Colonic mucosa (tissue), 4 donors: Measurements from ENCODE around the gene DNM3. TPM values are rescaled to one million over a fixed set of nuclear protein-coding genes. Genes with fewer than 3 reads are reported as not detected.

ENCODE experiments used
- DNase-seq: peaks from one replicate; pipeline ENCODE4 v3.0.0-alpha.2; 2020
- H3K27ac ChIP-seq: fragments of 200-600 bp; one replicate; pipeline ENCODE4 v1.8.0; 2021
- H3K27me3 ChIP-seq: fragments of 200-600 bp; one replicate; pipeline ENCODE4 v1.8.0; 2021
- H3K36me3 ChIP-seq: fragments of 200-600 bp; one replicate; pipeline ENCODE4 v1.8.0; 2021
- H3K4me1 ChIP-seq: fragments of 200-600 bp; one replicate; pipeline ENCODE4 v1.8.0; 2021; ENCODE audit warnings: mild to moderate bottlenecking
- H3K4me3 ChIP-seq: fragments of 200-600 bp; one replicate; pipeline ENCODE4 v1.8.0; 2021
- H3K9ac ChIP-seq, 2 donors: one replicate each; pipeline ENCODE4 v1.7.0; 2013; ENCODE audit warnings: control low read depth in 2 of 2, low read depth in 2 of 2, low read length in 2 of 2
- H3K9me3 ChIP-seq: fragments of 200-600 bp; one replicate; pipeline ENCODE4 v1.8.0; 2021
- intact Hi-C: fragments of 100-400 bp; cut with DNase I; formaldehyde crosslinking; loops from one replicate; pipeline ENCODE4 v1.14.1; 2022
- total RNA-seq, 2 donors: library from RNA; stranded (reverse); fragmentation: NEBNext Ultra II Directional in 1 of 2; extraction: Animal tissue kit (Norgen Biotek cat#: 25700) in 1 of 2; gene quantifications; one replicate each; pipeline ENCODE4 v1.2.1, GENCODE V29; 2021
- TF ChIP-seq, protein P1 (sequence below): fragments of 200-600 bp; IDR thresholded peaks from one replicate; pipeline ENCODE4 v1.8.0; 2022; ENCODE audit warnings: antibody characterized with exemption, mild to moderate bottlenecking
- donor health status: healthy.
- donor health status: DM: no; HTN: no; CAD: no.
- donor health status: DM: no; HTN: no; CAD: no.

DNM3 gene
- total RNA-seq, 2 donors from 2014 or later: 1.7 to 2.6 TPM

DNA sequence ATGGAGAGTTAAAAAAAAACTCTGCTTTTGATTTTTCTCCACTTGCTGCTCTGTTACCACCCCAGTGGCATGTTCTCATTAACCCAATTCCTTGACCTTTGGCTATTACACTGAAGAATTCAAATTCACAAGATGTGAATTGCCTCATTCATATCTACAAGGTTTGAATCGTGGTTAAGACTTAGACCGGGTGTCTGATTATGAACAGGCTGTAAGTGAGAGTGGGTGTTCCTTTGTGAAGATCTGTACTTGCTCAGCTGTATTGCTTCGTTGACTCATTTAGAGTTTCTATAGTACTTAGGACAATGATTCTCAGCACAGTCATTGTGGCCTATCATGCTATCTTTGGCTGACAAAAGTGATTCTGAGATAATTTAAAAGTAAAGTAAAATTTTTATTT, 36.4 kb downstream of the DNM3 start:
- intact Hi-C loops: no loop called here
- no peak overlapping the region for H3K27ac ChIP-seq
- no peak for DNase-seq

DNA sequence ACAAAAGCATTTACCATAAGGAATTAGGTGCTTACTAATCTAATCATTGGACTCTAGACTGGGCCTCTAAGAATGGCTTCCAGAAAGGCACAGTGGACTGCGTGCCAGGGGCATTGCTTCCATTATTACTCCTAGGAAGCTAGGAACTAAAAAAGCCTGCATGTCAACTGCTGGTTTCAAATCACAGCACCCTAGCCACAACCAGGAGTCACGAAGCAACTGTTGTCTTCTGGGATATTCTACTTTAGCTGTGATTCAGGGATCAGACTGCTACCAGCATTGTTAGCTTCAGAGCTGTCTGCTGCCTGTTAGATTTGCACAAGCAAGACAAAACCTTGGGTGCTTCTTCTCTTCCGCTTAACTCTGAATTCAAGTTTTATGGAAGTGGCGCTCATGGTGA, 38.3 kb downstream of the DNM3 start:
- no peaks in the 10 kb centered on the region for H3K4me1 ChIP-seq
- DNase-seq: no peak
- H3K9ac ChIP-seq: no peak overlapping the region
- H3K4me3 ChIP-seq: no peak overlapping the region
- intact Hi-C loops: no loop called here
- TF ChIP-seq, protein P1, sequence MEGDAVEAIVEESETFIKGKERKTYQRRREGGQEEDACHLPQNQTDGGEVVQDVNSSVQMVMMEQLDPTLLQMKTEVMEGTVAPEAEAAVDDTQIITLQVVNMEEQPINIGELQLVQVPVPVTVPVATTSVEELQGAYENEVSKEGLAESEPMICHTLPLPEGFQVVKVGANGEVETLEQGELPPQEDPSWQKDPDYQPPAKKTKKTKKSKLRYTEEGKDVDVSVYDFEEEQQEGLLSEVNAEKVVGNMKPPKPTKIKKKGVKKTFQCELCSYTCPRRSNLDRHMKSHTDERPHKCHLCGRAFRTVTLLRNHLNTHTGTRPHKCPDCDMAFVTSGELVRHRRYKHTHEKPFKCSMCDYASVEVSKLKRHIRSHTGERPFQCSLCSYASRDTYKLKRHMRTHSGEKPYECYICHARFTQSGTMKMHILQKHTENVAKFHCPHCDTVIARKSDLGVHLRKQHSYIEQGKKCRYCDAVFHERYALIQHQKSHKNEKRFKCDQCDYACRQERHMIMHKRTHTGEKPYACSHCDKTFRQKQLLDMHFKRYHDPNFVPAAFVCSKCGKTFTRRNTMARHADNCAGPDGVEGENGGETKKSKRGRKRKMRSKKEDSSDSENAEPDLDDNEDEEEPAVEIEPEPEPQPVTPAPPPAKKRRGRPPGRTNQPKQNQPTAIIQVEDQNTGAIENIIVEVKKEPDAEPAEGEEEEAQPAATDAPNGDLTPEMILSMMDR: no peak
- H3K27me3 ChIP-seq: no peaks in the 10 kb centered on the region
- no peaks in the 10 kb centered on the region for H3K36me3 ChIP-seq
- no peaks in the 10 kb centered on the region for H3K9me3 ChIP-seq
- H3K27ac ChIP-seq: no peak overlapping the region

More for the DNA sequence above, 36.4 kb downstream of the DNM3 start:
- Histone ChIP-seq H3K27me3 (no peaks in the 10 kb centered on the region), H3K4me3 (no peak overlapping the region), H3K36me3 (no peaks in the 10 kb centered on the region), H3K4me1 (no peaks in the 10 kb centered on the region), H3K9ac (no peak overlapping the region), H3K9me3 (no peaks in the 10 kb centered on the region)
- TF ChIP-seq, protein P1: no peak

GRCh38 chr1:171881442-171881841, 40.1 kb downstream of the DNM3 start:
- TF ChIP-seq, protein P1: no peak
- H3K36me3 ChIP-seq: no peaks in the 10 kb centered on the region
- no peak overlapping the region for H3K4me3 ChIP-seq
- no peaks in the 10 kb centered on the region for H3K9me3 ChIP-seq
- H3K9ac ChIP-seq: no peak overlapping the region
- DNase-seq: peak; percentile 47
- H3K27ac ChIP-seq: no peak overlapping the region
- H3K27me3 ChIP-seq: no peaks in the 10 kb centered on the region
- H3K4me1 ChIP-seq: no peaks in the 10 kb centered on the region
- intact Hi-C loops: no loop called here

GRCh38 chr1:171883849-171884248, 42.6 kb downstream of the DNM3 start:
- no peaks in the 10 kb centered on the region for H3K4me1 ChIP-seq

DNA sequence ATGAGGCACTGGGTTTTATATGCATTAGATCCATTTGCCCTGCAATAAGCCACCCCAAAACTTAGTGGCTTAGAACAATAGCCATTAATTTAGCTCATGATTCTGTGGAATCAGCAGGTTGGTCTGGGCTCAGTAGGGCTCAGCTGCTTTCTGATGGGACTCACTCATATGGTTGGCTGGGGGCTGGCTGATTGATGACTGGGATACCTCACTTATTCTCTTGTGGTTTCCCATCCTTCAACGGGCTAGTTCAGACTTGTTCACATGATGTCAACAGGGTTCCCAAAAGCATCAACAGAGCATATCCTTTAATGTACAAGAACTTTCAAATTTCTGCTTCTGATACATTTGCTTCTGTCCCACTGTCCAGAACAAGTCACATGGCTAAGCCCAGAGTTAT, 43.2 kb downstream of the DNM3 start:
- no peak overlapping the region for H3K4me3 ChIP-seq
- H3K27ac ChIP-seq: no peak overlapping the region
- H3K9ac ChIP-seq: no peak overlapping the region
- intact Hi-C loops: no loop called here
- no peaks in the 10 kb centered on the region for H3K27me3 ChIP-seq
- no peaks in the 10 kb centered on the region for H3K36me3 ChIP-seq
- no peaks in the 10 kb centered on the region for H3K9me3 ChIP-seq
- TF ChIP-seq, protein P1: no peak
- DNase-seq: no peak
- no peaks in the 10 kb centered on the region for H3K4me1 ChIP-seq

More at GRCh38 chr1:171883849-171884248, 42.6 kb downstream of the DNM3 start:
- Histone ChIP-seq H3K36me3 (no peaks in the 10 kb centered on the region), H3K9me3 (no peaks in the 10 kb centered on the region), H3K27ac (no peak overlapping the region), H3K27me3 (no peaks in the 10 kb centered on the region), H3K9ac (no peak overlapping the region), H3K4me3 (no peak overlapping the region)
- no peak for DNase-seq
- TF ChIP-seq, protein P1: no peak
- intact Hi-C loops: no loop called here

DNA sequence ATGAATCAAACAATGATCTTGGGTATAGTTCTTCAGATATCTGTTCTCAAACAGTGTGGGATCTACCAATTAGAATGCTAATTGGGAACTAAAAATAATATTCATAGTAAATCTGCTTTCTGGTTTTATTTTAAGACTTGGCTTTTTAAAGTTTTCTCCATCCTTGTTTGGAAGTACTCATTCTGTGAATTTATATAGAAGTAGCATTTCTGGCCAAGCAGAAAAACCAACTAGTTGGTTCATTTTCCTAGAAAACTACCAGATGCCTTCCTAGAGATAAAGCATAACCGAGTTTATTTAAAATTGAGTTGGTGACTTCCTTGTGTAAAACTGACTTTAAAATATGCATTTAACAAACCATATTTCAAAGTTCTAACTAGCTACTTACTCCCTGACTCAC, 48.8 kb downstream of the DNM3 start:
- no peak overlapping the region for H3K9ac ChIP-seq
- H3K4me1 ChIP-seq: no peaks in the 10 kb centered on the region
- DNase-seq: no peak
- no peaks in the 10 kb centered on the region for H3K36me3 ChIP-seq
- no peak overlapping the region for H3K27ac ChIP-seq
- no peaks in the 10 kb centered on the region for H3K9me3 ChIP-seq
- H3K27me3 ChIP-seq: no peaks in the 10 kb centered on the region
- no peak overlapping the region for H3K4me3 ChIP-seq
- TF ChIP-seq, protein P1: no peak
- intact Hi-C loops: no loop called here
